Measurements from ENCODE around the gene MINAR1.

Gene MINAR1

DNA sequence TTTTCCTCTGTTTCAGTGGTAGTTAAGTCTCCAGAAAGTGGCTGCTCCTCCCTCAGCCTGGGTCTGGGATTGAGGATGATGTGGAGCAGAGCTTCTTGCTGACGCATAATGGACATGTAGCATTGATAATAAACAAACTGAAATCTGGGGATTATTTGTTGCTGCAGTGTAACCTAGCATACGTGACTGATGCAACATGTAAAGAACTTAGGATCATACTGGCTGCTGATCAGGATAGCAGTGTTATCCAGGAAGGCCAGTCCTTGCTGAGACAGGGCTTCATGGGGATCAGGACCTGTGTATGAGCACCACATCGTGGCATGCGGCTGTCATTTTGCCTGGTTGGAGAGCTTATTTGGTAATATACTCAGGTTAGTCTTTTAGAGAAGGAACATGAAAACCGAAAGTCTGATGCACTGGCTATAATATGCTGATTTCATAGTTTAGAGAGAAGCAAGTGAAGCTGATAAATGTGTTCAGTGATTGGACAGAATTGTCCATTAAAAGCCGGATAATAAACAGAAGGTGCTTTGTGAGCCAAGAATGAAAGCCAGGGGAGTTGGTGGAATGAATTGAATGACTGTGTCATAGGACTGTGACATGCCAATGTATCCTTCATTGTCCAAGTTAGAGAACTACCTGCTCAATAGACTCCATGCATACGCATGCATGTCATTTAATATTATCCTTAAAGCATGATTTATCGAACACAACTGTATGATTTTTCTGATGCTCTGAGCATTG, 4.1 kb downstream of the MINAR1 start:
- no peak for TF ChIP-seq RAD21 (IDR thresholded peaks at IDR 0.05; ENCODE audit: low read depth)
- TF ChIP-seq FOXM1 (IDR thresholded peaks at IDR 0.05; ENCODE audit: borderline replicate concordance, low read depth), result no peak
- no peak for TF ChIP-seq TAF1 (IDR thresholded peaks at IDR 0.05; ENCODE audit: low read depth)
- no peak for TF ChIP-seq ZBTB7A (IDR thresholded peaks at IDR 0.05; ENCODE audit: low read depth)
- TF ChIP-seq, protein P1, sequence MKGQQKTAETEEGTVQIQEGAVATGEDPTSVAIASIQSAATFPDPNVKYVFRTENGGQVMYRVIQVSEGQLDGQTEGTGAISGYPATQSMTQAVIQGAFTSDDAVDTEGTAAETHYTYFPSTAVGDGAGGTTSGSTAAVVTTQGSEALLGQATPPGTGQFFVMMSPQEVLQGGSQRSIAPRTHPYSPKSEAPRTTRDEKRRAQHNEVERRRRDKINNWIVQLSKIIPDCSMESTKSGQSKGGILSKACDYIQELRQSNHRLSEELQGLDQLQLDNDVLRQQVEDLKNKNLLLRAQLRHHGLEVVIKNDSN (IDR thresholded peaks at IDR 0.05), result no peak
- TF ChIP-seq, protein P2, sequence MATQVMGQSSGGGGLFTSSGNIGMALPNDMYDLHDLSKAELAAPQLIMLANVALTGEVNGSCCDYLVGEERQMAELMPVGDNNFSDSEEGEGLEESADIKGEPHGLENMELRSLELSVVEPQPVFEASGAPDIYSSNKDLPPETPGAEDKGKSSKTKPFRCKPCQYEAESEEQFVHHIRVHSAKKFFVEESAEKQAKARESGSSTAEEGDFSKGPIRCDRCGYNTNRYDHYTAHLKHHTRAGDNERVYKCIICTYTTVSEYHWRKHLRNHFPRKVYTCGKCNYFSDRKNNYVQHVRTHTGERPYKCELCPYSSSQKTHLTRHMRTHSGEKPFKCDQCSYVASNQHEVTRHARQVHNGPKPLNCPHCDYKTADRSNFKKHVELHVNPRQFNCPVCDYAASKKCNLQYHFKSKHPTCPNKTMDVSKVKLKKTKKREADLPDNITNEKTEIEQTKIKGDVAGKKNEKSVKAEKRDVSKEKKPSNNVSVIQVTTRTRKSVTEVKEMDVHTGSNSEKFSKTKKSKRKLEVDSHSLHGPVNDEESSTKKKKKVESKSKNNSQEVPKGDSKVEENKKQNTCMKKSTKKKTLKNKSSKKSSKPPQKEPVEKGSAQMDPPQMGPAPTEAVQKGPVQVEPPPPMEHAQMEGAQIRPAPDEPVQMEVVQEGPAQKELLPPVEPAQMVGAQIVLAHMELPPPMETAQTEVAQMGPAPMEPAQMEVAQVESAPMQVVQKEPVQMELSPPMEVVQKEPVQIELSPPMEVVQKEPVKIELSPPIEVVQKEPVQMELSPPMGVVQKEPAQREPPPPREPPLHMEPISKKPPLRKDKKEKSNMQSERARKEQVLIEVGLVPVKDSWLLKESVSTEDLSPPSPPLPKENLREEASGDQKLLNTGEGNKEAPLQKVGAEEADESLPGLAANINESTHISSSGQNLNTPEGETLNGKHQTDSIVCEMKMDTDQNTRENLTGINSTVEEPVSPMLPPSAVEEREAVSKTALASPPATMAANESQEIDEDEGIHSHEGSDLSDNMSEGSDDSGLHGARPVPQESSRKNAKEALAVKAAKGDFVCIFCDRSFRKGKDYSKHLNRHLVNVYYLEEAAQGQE (IDR thresholded peaks at IDR 0.05; ENCODE audit: low read depth), result no peak
- no peak for TF ChIP-seq CEBPB (IDR thresholded peaks at IDR 0.05)
- no peak for TF ChIP-seq TEAD4 (IDR thresholded peaks at IDR 0.05)
- no peak for TF ChIP-seq EP300 (IDR thresholded peaks at IDR 0.05; ENCODE audit: borderline replicate concordance)
- TF ChIP-seq EGR1 (IDR thresholded peaks at IDR 0.05), result no peak
- TF ChIP-seq NFIC (IDR thresholded peaks at IDR 0.05), result no peak
- TF ChIP-seq, protein P3, sequence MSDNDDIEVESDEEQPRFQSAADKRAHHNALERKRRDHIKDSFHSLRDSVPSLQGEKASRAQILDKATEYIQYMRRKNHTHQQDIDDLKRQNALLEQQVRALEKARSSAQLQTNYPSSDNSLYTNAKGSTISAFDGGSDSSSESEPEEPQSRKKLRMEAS (IDR thresholded peaks at IDR 0.05), result no peak
- no peak for TF ChIP-seq TCF12 (IDR thresholded peaks at IDR 0.05; ENCODE audit: low read depth)
- no peak for TF ChIP-seq CREB1 (IDR thresholded peaks at IDR 0.05; ENCODE audit: low read depth)
- no peak for TF ChIP-seq YY1 (IDR thresholded peaks at IDR 0.05; ENCODE audit: low read depth)

DNA sequence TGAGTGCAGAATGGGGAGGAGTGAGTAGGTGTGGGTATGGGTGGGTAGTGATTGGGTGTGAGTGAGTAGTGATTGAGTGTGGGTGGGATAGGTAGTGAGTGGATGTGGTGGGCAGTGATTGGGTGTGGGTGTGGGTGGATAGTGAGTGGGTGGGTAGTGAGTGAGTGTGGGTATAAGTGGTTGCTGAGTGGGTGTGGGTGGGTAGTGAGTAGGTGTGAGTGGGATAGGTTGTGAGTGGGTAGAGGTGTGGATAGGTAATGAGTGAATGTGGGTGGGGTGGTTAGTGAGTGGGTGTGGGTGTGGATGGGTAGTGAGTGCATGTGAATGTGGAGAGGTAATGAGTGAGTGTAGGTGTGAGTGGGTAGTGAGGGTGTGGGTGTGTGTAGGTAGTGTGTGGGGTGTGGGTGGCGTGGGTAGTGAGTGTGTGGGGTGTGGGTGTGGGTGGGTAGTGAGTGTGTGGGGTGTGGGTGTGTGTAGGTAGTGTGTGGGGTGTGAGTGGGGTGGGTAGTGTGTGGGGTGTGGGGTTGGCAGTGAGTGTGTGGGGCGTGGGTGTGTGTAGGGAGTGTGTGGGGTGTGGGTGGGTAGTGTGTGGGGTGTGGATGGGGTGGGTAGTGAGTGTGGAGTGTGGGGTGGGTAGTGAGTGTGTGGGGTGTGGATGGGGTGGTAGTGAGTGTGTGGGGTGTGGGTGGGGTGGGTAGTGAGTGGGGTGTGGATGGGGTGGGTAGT, 5.3 kb downstream of the MINAR1 start:
- TF ChIP-seq EP300 (IDR thresholded peaks at IDR 0.05; ENCODE audit: borderline replicate concordance), result no peak
- TF ChIP-seq TAF1 (IDR thresholded peaks at IDR 0.05; ENCODE audit: low read depth), result no peak
- no peak for TF ChIP-seq NFIC (IDR thresholded peaks at IDR 0.05)
- TF ChIP-seq YY1 (IDR thresholded peaks at IDR 0.05; ENCODE audit: low read depth), result no peak
- TF ChIP-seq, protein P3 (IDR thresholded peaks at IDR 0.05), result no peak
- no peak for TF ChIP-seq RAD21 (IDR thresholded peaks at IDR 0.05; ENCODE audit: low read depth)
- TF ChIP-seq FOXM1 (IDR thresholded peaks at IDR 0.05; ENCODE audit: borderline replicate concordance, low read depth), result no peak
- TF ChIP-seq TCF12 (IDR thresholded peaks at IDR 0.05; ENCODE audit: low read depth), result no peak
- TF ChIP-seq, protein P1 (IDR thresholded peaks at IDR 0.05), result no peak
- no peak for TF ChIP-seq CREB1 (IDR thresholded peaks at IDR 0.05; ENCODE audit: low read depth)
- TF ChIP-seq ZBTB7A (IDR thresholded peaks at IDR 0.05; ENCODE audit: low read depth), result no peak
- TF ChIP-seq, protein P2 (IDR thresholded peaks at IDR 0.05; ENCODE audit: low read depth), result no peak
- TF ChIP-seq EGR1 (IDR thresholded peaks at IDR 0.05), result no peak
- no peak for TF ChIP-seq CEBPB (IDR thresholded peaks at IDR 0.05)
- no peak for TF ChIP-seq TEAD4 (IDR thresholded peaks at IDR 0.05)

DNA sequence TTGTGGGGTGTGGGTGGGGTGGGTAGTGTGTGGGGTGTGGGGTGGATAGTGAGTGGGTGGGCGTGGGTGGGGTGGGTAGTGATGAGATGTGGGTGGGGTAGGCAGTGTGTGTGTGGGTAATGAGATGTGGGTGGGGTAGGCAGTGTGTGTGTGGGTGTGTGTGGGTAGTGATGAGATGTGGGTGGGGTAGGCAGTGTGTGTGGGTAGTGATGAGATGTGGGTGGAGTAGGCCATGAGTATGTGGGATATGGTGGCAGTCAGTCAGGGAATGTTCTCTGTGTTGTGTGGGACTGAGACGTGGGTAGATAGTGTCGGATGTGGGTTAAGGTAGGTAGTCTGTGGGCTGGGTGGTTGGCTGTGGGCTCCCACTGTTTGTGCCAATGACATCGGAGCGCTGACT, 7.1 kb downstream of the MINAR1 start:
- TF ChIP-seq RAD21 (IDR thresholded peaks at IDR 0.05; ENCODE audit: low read depth), result no peak

DNA sequence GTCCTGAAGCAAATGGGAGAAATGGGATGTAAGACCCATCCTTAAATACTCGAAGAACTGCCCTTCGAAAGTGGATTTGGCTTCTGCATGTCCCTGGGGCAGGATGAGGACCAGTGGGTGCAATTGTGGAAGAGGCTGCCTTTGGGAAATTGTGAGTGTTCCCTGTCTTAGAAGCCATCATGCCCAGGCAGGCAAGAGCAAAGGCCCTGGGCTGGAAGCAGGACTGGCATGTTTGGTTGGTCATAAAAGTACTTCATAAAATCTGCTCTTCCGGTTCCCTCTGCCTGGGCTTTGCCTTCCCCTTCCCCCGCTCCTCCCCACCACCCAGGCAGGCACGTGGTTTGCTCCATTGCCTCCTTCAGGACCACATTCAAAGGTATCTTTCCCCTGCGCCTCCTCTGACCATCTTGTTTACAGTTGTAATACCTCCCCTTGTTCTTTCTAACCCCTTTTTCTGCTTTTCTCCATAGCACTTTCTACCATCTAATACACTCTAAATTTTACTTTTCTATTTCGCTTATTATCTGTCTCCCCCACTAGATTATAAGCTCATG, 8.3 kb downstream of the MINAR1 start:
- TF ChIP-seq, protein P3 (IDR thresholded peaks at IDR 0.05), result no peak
- TF ChIP-seq, protein P1 (IDR thresholded peaks at IDR 0.05), result no peak
- TF ChIP-seq EGR1 (IDR thresholded peaks at IDR 0.05), result no peak
- no peak for TF ChIP-seq FOXM1 (IDR thresholded peaks at IDR 0.05; ENCODE audit: borderline replicate concordance, low read depth)
- TF ChIP-seq, protein P2 (IDR thresholded peaks at IDR 0.05; ENCODE audit: low read depth), result no peak
- TF ChIP-seq ZBTB7A (IDR thresholded peaks at IDR 0.05; ENCODE audit: low read depth), result no peak
- TF ChIP-seq YY1 (IDR thresholded peaks at IDR 0.05; ENCODE audit: low read depth), result no peak
- TF ChIP-seq NFIC (IDR thresholded peaks at IDR 0.05), result no peak
- no peak for TF ChIP-seq EP300 (IDR thresholded peaks at IDR 0.05; ENCODE audit: borderline replicate concordance)
- TF ChIP-seq CREB1 (IDR thresholded peaks at IDR 0.05; ENCODE audit: low read depth), result no peak
- no peak for TF ChIP-seq RAD21 (IDR thresholded peaks at IDR 0.05; ENCODE audit: low read depth)
- no peak for TF ChIP-seq CEBPB (IDR thresholded peaks at IDR 0.05)
- TF ChIP-seq TAF1 (IDR thresholded peaks at IDR 0.05; ENCODE audit: low read depth), result no peak
- no peak for TF ChIP-seq TCF12 (IDR thresholded peaks at IDR 0.05; ENCODE audit: low read depth)
- TF ChIP-seq TEAD4 (IDR thresholded peaks at IDR 0.05), result no peak

Data from Ishikawa (cell line).